ENCODE results near the gene NLK. TPM values are rescaled to one million over a fixed set of nuclear protein-coding genes. Genes with fewer than 3 reads are reported as not detected.
"Not testable (repeated sequence)": the region's sequence is repeated elsewhere in the genome, so short reads cannot be mapped to it uniquely, and the experiment has no call there.

Gene NLK
- total RNA-seq, 1 donor from 2014 or later: 32.7 TPM

- DNase-seq (ENCODE audit: low read depth): no peak
Measured at GRCh38 chr17:28072936-28073533, 30.6 kb downstream of the NLK start.

GRCh38 chr17:28074010-28074409 lies 31.5 kb downstream of the NLK start:
- DNase-seq (ENCODE audit: low read depth): no peak

GRCh38 chr17:28076144-28076543 lies 33.7 kb downstream of the NLK start:
- DNase-seq (ENCODE audit: low read depth): no peak

DNA sequence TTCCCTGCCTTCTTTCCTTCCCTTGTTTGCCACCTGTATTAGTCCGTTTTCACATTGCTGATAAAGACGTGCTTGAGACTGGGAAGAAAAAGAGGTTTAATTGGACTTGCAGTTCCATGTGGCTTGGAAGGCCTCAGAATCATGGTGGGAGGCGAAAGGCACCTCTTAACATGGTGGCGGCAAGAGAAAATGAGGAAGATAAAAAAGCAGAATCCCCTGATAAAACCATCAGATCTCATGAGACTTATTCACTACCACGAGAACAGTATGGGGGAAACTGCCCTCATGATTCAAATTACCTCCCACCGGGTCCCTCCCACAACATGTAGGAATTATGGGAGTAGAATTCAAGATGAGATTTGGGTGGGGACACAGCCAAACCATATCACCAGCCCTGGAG lies 34.7 kb downstream of the NLK start:
- DNase-seq (ENCODE audit: low read depth): not testable (repeated sequence)

DNA sequence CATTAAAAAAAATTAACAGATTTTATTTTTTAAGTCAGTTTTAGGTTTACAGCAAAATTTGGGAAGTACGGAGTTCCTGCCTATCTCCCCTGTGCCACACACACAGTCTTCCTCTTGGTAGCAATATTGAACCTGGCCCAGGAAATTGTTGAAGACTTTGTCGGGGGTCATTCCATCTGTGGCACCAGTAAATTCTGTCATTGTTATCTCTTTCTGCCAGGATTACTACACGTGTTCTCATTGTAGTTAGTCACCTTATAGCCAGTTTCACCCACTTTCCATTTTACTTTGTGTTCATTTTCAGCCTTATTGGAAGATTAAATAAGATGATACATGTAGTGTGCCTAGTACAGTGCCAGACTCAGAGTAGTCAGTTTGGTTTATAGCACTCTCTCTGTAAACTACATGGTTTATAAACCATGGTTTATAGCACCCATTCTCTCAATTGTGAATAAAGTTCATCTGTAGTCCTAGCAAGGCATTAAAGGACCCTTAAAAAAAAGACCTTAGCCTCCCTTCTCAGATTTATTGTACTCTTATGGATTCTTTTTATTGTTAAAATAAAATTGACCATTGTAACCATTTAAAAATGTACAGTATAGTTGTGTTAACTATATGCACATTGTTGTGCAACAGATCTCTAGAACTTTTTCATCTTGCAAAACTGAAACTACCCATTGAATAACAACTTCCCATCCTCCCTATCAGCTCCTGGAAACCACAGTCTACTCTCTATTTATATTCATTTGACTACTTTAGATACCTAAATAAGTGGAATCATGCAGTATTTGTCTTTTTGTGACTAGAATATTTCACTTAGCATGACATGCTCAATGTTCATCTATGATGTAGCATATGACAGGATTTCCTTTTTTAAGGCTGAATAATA lies 36.1 kb downstream of the NLK start:
- no peak for DNase-seq (ENCODE audit: low read depth)

- no peak for DNase-seq (ENCODE audit: low read depth)
Measured at GRCh38 chr17:28081467-28081866, 39.0 kb downstream of the NLK start.

GRCh38 chr17:28085766-28086165 lies 43.3 kb downstream of the NLK start:
- DNase-seq (ENCODE audit: low read depth): no peak

DNA sequence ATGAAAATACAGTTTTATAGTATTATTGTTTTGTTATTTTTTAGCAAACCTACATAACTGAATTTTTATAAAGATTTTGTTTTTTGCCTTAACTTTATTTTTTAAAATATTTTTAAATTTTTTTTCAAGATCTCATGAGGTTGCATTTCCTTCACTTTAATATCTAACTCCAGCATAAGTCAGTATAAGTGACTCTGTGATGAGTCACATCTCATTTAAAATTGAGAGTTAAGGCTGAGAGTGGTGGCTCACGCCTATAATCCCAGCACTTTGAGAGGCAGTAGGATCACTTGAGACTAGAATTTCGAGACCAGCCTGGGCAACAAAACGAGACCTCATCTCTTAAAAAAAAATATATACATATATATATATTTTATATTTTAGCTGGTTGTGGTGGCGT lies 44.0 kb downstream of the NLK start:
- DNase-seq (ENCODE audit: low read depth): peak; percentile 50

- no peak for DNase-seq (ENCODE audit: low read depth)
Measured at GRCh38 chr17:28087743-28088142, 45.3 kb downstream of the NLK start.

GRCh38 chr17:28090551-28090950 lies 48.1 kb downstream of the NLK start:
- no peak for DNase-seq (ENCODE audit: low read depth)

- no peak for DNase-seq (ENCODE audit: low read depth)
Measured at GRCh38 chr17:28092088-28092487, 49.6 kb downstream of the NLK start.

- peak; percentile 29 for DNase-seq (ENCODE audit: low read depth)
Measured at GRCh38 chr17:28093999-28094716, 51.7 kb downstream of the NLK start.

DNA sequence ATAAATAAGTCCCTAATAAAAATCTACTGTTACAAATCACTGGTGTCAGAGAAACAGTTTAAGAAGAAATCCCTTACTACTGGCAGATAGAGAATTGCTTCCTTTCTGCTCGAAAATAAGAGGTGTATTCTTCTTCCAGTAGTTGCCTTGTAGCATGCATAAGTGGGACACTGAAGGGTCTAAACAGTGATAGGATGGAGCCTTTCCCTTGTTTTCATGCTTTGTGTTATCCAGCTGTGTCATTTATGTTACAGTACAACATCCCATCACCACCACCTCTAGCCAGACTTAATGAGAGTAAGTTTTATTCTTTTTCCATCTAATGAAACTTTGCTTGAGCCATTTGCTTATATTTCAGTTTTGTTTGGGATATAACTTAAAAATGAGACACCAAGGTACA lies 54.3 kb downstream of the NLK start:
- DNase-seq (ENCODE audit: low read depth): no peak

- DNase-seq (ENCODE audit: low read depth): no peak
Measured at GRCh38 chr17:28097254-28097653, 54.8 kb downstream of the NLK start.

GRCh38 chr17:28097901-28098300 lies 55.4 kb downstream of the NLK start:
- no peak for DNase-seq (ENCODE audit: low read depth)

GRCh38 chr17:28098591-28098990 lies 56.1 kb downstream of the NLK start:
- DNase-seq (ENCODE audit: low read depth): not testable (repeated sequence)

- no peak for DNase-seq (ENCODE audit: low read depth)
Measured at GRCh38 chr17:28100251-28100650, 57.8 kb downstream of the NLK start.

DNA sequence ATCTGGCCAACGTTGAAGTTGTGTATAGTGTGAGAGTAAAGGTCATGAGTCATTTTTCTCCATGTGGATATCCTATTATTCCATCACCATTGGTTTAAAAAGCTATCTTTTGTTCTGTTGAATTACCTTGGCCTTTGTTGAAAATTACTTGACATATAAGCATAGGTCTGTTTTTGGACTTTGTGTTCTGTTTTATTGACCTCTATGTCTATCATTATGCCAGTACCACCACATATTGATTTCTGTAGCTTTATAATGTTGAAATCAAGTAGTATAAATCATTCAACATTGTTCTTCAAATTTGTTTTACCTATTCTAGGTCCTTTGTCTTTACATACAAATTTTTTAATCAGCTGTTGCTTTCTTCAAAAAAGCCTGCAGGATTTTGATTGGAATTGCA lies 58.5 kb downstream of the NLK start:
- no peak for DNase-seq (ENCODE audit: low read depth)

GRCh38 chr17:28101919-28102318 lies 59.4 kb downstream of the NLK start:
- DNase-seq (ENCODE audit: low read depth): no peak

DNA sequence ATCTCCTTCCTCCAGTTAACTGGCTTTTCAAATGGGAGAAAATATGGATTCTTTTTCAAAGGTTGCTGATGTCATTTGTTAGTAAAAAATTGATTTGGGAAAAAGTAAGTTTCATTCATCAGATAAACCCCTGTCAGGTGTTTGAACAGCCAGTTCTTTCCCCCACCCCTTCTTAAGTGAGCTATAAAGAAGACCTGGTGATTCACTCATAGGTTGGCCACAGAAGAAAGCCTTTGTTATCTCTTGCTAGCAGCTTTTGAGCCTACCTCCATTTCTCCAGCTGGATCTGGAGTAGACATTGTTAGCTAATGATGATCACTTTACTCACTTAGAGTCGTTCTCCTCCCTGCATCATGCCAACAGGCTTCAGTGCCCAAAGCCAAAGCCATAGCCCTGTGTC lies 63.0 kb downstream of the NLK start:
- DNase-seq (ENCODE audit: low read depth): no peak

DNA sequence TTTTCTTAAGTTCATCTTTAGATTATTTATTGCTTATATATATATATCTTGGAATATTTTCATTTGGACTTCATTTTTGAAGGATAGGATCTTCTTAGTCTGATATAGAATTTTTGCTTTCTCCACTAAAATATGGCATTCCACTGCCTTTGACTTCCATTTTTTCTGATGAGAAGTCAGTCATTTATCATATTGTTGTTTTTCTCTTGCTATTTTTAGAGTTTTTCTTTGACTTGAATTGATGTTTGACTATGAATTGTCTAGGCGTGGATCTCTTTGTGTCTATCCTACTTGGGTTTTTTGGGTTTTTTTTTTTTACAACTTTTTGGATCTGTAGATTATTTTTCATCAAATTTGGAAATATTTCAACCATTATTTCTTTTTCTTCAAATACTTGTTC lies 67.7 kb downstream of the NLK start:
- no peak for DNase-seq (ENCODE audit: low read depth)

DNA sequence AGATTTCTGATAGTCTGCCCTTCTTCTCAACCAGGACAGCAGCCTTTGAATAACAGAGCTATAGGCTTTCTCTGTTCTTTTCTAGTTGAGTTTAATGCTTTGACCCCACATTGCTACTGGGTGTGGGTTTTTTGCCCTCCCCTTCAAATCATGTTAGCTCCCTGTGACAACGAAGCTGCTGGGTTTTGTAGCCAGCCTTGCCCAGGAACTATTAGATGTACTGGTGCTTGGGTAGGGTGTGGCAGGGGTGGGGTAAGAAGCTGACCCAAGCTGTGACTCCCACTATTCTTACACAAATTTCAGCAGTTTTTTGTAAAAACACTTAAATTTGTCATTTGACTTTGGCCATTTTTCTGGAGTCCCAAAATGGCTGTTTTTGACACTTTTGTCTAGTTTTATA lies 69.7 kb downstream of the NLK start:
- DNase-seq (ENCODE audit: low read depth): no peak

DNA sequence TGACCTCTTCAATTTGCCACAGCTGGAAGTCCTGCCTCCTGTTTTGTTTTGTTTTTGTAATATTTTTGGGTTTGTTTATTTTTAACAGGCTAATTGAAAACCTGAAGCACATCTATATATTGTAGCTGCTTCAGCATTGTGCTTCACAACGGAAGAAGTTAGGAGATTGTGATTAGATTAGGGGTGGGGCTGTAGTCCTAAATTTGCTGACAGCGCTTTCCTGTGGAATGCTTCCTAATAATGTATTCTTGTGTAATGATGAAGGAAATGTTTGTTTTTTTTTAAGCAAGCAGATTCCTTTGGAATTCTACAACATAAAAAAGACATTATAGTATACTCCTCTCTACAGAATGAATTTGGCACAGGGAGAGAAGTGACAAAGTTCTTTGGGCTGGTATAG lies 70.1 kb downstream of the NLK start:
- DNase-seq (ENCODE audit: low read depth): no peak
